HG02623 (cell line): ENCODE results near the gene CHST11.

Source experiments
- ATAC-seq: cut with Tn5 transposase; IDR thresholded peaks from one replicate; pipeline ENCODE4 v1.9.1; 2021; ENCODE audit warnings: moderate library complexity; ENCODE audit not compliant: unreplicated experiment

The CHST11 gene

GRCh38 chr12:104456417-104456949, at the start of gene CHST11:
Gene CHST11, plus strand, starts transcription at chr12:104456948.
- ATAC-seq, result peak; percentile 69

- ATAC-seq, result no peak
These were observed 49.3 kb upstream of the CHST11 start for GRCh38 chr12:104407438-104407837.

DNA sequence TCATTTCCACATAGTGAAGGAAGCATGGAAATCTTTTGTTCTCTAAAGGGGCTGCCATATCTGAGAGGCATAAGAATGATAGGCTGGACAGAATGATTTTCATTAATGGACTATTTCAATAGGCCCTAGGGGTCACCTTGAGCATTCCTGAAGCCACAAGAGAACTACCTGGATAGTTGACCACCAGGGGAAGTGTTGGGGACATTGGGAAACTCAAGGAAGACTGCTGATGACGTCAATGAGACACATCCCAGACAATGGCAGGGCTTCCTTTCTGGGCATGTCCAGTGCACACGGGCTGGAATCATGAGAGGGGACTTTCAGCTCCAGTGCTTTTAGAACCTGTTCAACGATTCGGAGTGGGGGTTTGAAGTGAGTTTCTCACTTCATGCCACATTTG, 48.8 kb upstream of the CHST11 start:
- no peak for ATAC-seq

GRCh38 chr12:104410326-104410725, 46.4 kb upstream of the CHST11 start:
- ATAC-seq, result no peak

- no peak for ATAC-seq
These were observed 46.0 kb upstream of the CHST11 start for GRCh38 chr12:104410786-104411185.

- ATAC-seq, result no peak
These were observed 44.7 kb upstream of the CHST11 start for GRCh38 chr12:104411826-104412641.

- ATAC-seq, result no peak
These were observed 44.1 kb upstream of the CHST11 start for GRCh38 chr12:104412681-104413080.

- ATAC-seq, result no peak
These were observed 43.4 kb upstream of the CHST11 start for GRCh38 chr12:104413330-104413729.

GRCh38 chr12:104414581-104415341, 42.0 kb upstream of the CHST11 start:
- no peak for ATAC-seq

GRCh38 chr12:104415342-104415980, 41.3 kb upstream of the CHST11 start:
- no peak for ATAC-seq

DNA sequence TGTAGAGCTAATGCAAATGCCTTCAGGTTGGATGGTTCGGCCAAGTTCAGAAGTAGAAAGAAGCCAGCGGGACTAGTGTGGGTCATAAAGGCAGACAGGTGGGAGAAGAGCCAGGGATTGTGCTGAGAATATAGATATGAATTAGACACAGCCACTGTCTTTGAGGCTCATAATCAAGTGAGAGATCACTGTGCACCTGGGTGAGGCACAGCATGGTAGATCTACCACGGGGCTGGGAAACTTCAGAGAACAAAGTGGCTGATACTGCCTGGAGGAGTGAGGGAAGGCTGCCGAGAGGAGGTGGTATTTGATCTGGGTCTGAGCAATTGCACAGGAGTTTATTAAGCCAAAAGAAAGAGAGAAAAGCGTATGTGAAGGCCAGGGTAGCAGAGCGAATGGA, 40.6 kb upstream of the CHST11 start:
- no peak for ATAC-seq

GRCh38 chr12:104416585-104416984, 40.2 kb upstream of the CHST11 start:
- ATAC-seq, result no peak

GRCh38 chr12:104419717-104420116, 37.0 kb upstream of the CHST11 start:
- ATAC-seq, result no peak

DNA sequence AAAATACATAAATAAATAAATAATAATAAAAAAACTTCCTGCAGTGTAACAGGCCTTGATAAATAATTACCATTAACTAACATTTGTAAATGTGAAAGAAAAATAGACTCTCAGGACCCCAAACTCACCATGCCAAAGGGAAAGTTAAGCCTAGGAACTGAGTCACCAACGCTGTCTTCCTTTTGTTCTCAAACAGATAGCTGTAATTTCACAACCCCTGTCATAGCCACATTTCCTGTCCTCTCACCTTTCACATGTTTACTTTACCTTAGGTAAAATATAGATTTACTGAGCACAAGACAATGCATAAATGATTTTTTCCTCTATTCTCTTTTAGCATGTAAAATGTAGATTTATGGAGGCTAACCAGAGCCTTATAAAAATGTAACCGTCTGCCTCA, 35.9 kb upstream of the CHST11 start:
- no peak for ATAC-seq

DNA sequence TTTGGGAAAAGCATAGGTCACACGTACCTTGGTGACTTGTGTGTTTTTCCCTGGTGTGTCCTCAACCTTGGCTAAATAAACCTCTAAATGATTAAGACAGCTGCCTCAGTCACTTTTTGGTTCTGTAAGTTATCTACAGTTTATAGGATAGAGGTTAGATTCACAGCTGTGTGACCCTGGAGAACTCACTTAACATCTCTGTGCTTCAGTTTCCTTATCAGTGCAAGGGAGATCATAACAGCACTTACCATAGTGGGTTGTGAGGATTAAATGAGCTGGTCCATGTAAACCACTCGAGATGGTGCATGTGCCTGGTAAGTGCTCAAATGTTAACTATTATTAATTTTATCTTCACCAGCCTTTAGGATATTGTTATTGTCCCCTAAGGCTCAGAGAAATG, 35.4 kb upstream of the CHST11 start:
- no peak for ATAC-seq

GRCh38 chr12:104422441-104422840, 34.3 kb upstream of the CHST11 start:
- no peak for ATAC-seq

GRCh38 chr12:104423273-104423672, 33.5 kb upstream of the CHST11 start:
- ATAC-seq, result no peak

- no peak for ATAC-seq
These were observed 32.9 kb upstream of the CHST11 start for GRCh38 chr12:104423809-104424208.

- no peak for ATAC-seq
These were observed 31.8 kb upstream of the CHST11 start for GRCh38 chr12:104424955-104425354.

- no peak for ATAC-seq
These were observed 31.1 kb upstream of the CHST11 start for GRCh38 chr12:104425614-104426013.

GRCh38 chr12:104426926-104427546, 29.7 kb upstream of the CHST11 start:
- ATAC-seq, result no peak
